HUES6 (cell line): ENCODE data around the gene MEN1.
"Not testable (repeated sequence)": the region's sequence is repeated elsewhere in the genome, so short reads cannot be mapped to it uniquely, and the experiment has no call there.

ENCODE experiments used
- H3K27ac ChIP-seq: 2 replicates; pipeline ENCODE4 v1.7.0; 2013; ENCODE audit warnings: low read depth, mild to moderate bottlenecking, low read length, inconsistent platforms
- H3K27me3 ChIP-seq: 2 replicates; pipeline ENCODE4 v1.6.1; 2013; ENCODE audit warnings: low read length; ENCODE audit not compliant: control insufficient read depth, insufficient read depth
- H3K36me3 ChIP-seq: 2 replicates; pipeline ENCODE4 v1.6.1; 2013; ENCODE audit warnings: low read length; ENCODE audit not compliant: control insufficient read depth, insufficient read depth
- H3K4me1 ChIP-seq: 2 replicates; pipeline ENCODE4 v1.6.1; 2013; ENCODE audit warnings: low read length; ENCODE audit not compliant: control insufficient read depth, insufficient read depth
- H3K4me3 ChIP-seq: 2 replicates; pipeline ENCODE4 v1.5.1; 2013; ENCODE audit warnings: low read depth, low read length
- H3K9ac ChIP-seq: one replicate; pipeline ENCODE4 v1.6.1; 2013; ENCODE audit warnings: mild to moderate bottlenecking, low read length
- H3K9me3 ChIP-seq: 2 replicates; pipeline ENCODE4 v1.6.1; 2013; ENCODE audit warnings: low read depth, low read length; ENCODE audit not compliant: control insufficient read depth, insufficient read depth

Gene MEN1

GRCh38 chr11:64826578-64827450, 16.5 kb upstream of the MEN1 start:
- Histone ChIP-seq H3K4me1 (no peaks in the 10 kb centered on the region), H3K9me3 (no peaks in the 10 kb centered on the region), H3K4me3 (no peak overlapping the region), H3K27ac (no peak overlapping the region), H3K27me3 (no peaks in the 10 kb centered on the region), H3K36me3 (peaks cover 49% of the 10 kb centered on the region), H3K9ac (no peak overlapping the region)

GRCh38 chr11:64826062-64826461, 15.7 kb upstream of the MEN1 start:
- Histone ChIP-seq H3K27me3 (no peaks in the 10 kb centered on the region), H3K36me3 (peaks cover 41% of the 10 kb centered on the region), H3K9me3 (no peaks in the 10 kb centered on the region), H3K27ac (no peak overlapping the region), H3K4me3 (no peak overlapping the region), H3K4me1 (no peaks in the 10 kb centered on the region), H3K9ac (no peak overlapping the region)

GRCh38 chr11:64823568-64824119, 13.3 kb upstream of the MEN1 start:
- Histone ChIP-seq H3K36me3 (peaks cover 24% of the 10 kb centered on the region), H3K4me3 (no peak overlapping the region), H3K4me1 (no peaks in the 10 kb centered on the region), H3K27me3 (no peaks in the 10 kb centered on the region), H3K9ac (no peak overlapping the region), H3K27ac (no peak overlapping the region), H3K9me3 (no peaks in the 10 kb centered on the region)

GRCh38 chr11:64817476-64817875, 7.1 kb upstream of the MEN1 start:
- no peak overlapping the region for H3K4me3 ChIP-seq
- H3K9me3 ChIP-seq = no peaks in the 10 kb centered on the region
- H3K27me3 ChIP-seq = no peaks in the 10 kb centered on the region
- H3K9ac ChIP-seq = no peak overlapping the region
- H3K36me3 ChIP-seq = no peaks in the 10 kb centered on the region
- H3K27ac ChIP-seq = no peak overlapping the region
- H3K4me1 ChIP-seq = no peaks in the 10 kb centered on the region

GRCh38 chr11:64815433-64815832, 5.1 kb upstream of the MEN1 start:
- not testable (repeated sequence) for H3K27ac ChIP-seq, H3K27me3 ChIP-seq, H3K9ac ChIP-seq, H3K4me1 ChIP-seq, H3K9me3 ChIP-seq, H3K4me3 ChIP-seq, H3K36me3 ChIP-seq

- Histone ChIP-seq H3K4me3 (no peak overlapping the region), H3K9ac (no peak overlapping the region), H3K27ac (no peak overlapping the region), H3K9me3 (no peaks in the 10 kb centered on the region), H3K4me1 (no peaks in the 10 kb centered on the region), H3K27me3 (no peaks in the 10 kb centered on the region), H3K36me3 (no peaks in the 10 kb centered on the region)
Measured at GRCh38 chr11:64814712-64815187, 4.4 kb upstream of the MEN1 start.

GRCh38 chr11:64813826-64814225, 3.5 kb upstream of the MEN1 start:
- H3K36me3 ChIP-seq = no peaks in the 10 kb centered on the region
- no peaks in the 10 kb centered on the region for H3K9me3 ChIP-seq
- H3K4me3 ChIP-seq = no peak overlapping the region
- H3K4me1 ChIP-seq = peaks cover 6% of the 10 kb centered on the region
- H3K9ac ChIP-seq = no peak overlapping the region
- H3K27me3 ChIP-seq = no peaks in the 10 kb centered on the region
- H3K27ac ChIP-seq = no peak overlapping the region

GRCh38 chr11:64810891-64811272, 531 bp upstream of the MEN1 start:
- H3K27ac ChIP-seq = no peak overlapping the region
- no peak overlapping the region for H3K9ac ChIP-seq
- H3K4me1 ChIP-seq = peaks cover 6% of the 10 kb centered on the region
- H3K36me3 ChIP-seq = peaks cover 23% of the 10 kb centered on the region
- no peaks in the 10 kb centered on the region for H3K27me3 ChIP-seq
- H3K4me3 ChIP-seq = peak overlapping the region; percentile 83
- H3K9me3 ChIP-seq = no peaks in the 10 kb centered on the region

GRCh38 chr11:64809781-64810241, 540 bp downstream of the MEN1 start:
- H3K9ac ChIP-seq = peak overlapping the region; percentile 60
- peaks cover 6% of the 10 kb centered on the region for H3K4me1 ChIP-seq

GRCh38 chr11:64805481-64805880, 4.9 kb downstream of the MEN1 start:
- H3K27me3 ChIP-seq = no peaks in the 10 kb centered on the region
- no peak overlapping the region for H3K9ac ChIP-seq
- H3K4me3 ChIP-seq = no peak overlapping the region
- H3K27ac ChIP-seq = no peak overlapping the region
- H3K9me3 ChIP-seq = no peaks in the 10 kb centered on the region
- H3K4me1 ChIP-seq = peaks cover 12% of the 10 kb centered on the region
- peaks cover 41% of the 10 kb centered on the region for H3K36me3 ChIP-seq

More at GRCh38 chr11:64809781-64810241, 540 bp downstream of the MEN1 start:
- Histone ChIP-seq H3K4me3 (peak overlapping the region; percentile 83), H3K27me3 (no peaks in the 10 kb centered on the region), H3K9me3 (no peaks in the 10 kb centered on the region), H3K27ac (no peak overlapping the region), H3K36me3 (peaks cover 33% of the 10 kb centered on the region)
